Upper lobe of right lung (tissue), 1 donor: Measurements from ENCODE around the gene SCN3A. TPM values are rescaled to one million over a fixed set of nuclear protein-coding genes. Genes with fewer than 3 reads are reported as not detected.

ENCODE experiments used
- ATAC-seq: fragments of 200-7000 bp; cut with Tn5 transposase; one replicate; pipeline ENCODE4 v1.9.1; 2020; ENCODE audit warnings: mild to moderate bottlenecking, moderate library complexity
- DNase-seq: peaks from one replicate; pipeline ENCODE4 v3.0.0-alpha.2; 2020
- H3K27ac ChIP-seq: fragments of 200-600 bp; one replicate; pipeline ENCODE4 v1.8.0; 2022
- H3K27me3 ChIP-seq: fragments of 200-600 bp; one replicate; pipeline ENCODE4 v1.8.0; 2022; ENCODE audit warnings: mild to moderate bottlenecking
- H3K36me3 ChIP-seq: fragments of 200-600 bp; one replicate; pipeline ENCODE4 v1.8.0; 2022
- H3K4me1 ChIP-seq: fragments of 200-600 bp; one replicate; pipeline ENCODE4 v1.8.0; 2022
- H3K4me3 ChIP-seq: fragments of 200-600 bp; one replicate; pipeline ENCODE4 v1.8.0; 2022; ENCODE audit warnings: mild to moderate bottlenecking
- H3K9me3 ChIP-seq: fragments of 200-600 bp; one replicate; pipeline ENCODE4 v1.8.0; 2022
- intact Hi-C: fragments of 100-400 bp; cut with DNase I; formaldehyde crosslinking; loops from one replicate; pipeline ENCODE4 v1.11.0; 2022
- total RNA-seq: library from RNA; stranded (reverse); fragmentation: NEBNext Ultra II Directional; extraction: Animal tissue kit (Norgen Biotek cat#: 25700); gene quantifications from one replicate; pipeline ENCODE4 v1.2.1, GENCODE V29; 2021
- TF ChIP-seq, protein P1 (sequence below): fragments of 200-600 bp; IDR thresholded peaks from one replicate; pipeline ENCODE4 v1.8.0; 2022; ENCODE audit warnings: antibody characterized with exemption
- donor health status: DM: no; HTN: yes; CAD: no; lungs with severe emphysema.

SCN3A gene
- total RNA-seq, 1 donor from 2014 or later = 2.1 TPM

- intact Hi-C loops = no loop called here
- no peaks in the 10 kb centered on the region for H3K9me3 ChIP-seq
- H3K27ac ChIP-seq = no peak overlapping the region
- no peak for ATAC-seq
- H3K27me3 ChIP-seq = no peaks in the 10 kb centered on the region
- TF ChIP-seq, protein P1, sequence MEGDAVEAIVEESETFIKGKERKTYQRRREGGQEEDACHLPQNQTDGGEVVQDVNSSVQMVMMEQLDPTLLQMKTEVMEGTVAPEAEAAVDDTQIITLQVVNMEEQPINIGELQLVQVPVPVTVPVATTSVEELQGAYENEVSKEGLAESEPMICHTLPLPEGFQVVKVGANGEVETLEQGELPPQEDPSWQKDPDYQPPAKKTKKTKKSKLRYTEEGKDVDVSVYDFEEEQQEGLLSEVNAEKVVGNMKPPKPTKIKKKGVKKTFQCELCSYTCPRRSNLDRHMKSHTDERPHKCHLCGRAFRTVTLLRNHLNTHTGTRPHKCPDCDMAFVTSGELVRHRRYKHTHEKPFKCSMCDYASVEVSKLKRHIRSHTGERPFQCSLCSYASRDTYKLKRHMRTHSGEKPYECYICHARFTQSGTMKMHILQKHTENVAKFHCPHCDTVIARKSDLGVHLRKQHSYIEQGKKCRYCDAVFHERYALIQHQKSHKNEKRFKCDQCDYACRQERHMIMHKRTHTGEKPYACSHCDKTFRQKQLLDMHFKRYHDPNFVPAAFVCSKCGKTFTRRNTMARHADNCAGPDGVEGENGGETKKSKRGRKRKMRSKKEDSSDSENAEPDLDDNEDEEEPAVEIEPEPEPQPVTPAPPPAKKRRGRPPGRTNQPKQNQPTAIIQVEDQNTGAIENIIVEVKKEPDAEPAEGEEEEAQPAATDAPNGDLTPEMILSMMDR = no peak
- DNase-seq = no peak
- H3K4me1 ChIP-seq = no peaks in the 10 kb centered on the region
- H3K4me3 ChIP-seq = no peak overlapping the region
- H3K36me3 ChIP-seq = no peaks in the 10 kb centered on the region
These were observed 1.6 kb downstream of the SCN3A start for GRCh38 chr2:165202239-165202638.

DNA sequence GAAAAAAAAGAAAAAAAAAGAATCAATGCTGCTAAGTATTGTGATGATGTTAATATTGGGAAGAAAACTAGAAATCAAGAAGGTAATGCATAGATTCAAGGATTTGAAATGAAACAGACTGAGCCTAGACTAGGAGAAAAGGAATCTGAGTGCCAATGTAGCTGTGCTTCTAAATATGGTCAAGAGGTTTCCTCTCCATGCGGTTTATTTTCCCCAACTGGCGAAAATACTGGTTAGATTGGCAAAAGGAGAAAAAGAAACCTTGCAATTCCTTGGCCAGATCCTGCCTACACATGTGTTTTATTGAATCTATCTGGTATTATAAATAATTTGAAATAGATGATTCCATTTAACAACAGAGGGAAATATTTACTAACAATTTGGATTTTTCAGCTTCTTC is 5.7 kb downstream of the SCN3A start:
- Histone ChIP-seq H3K9me3 (no peaks in the 10 kb centered on the region), H3K4me3 (no peak overlapping the region), H3K4me1 (no peaks in the 10 kb centered on the region), H3K36me3 (no peaks in the 10 kb centered on the region), H3K27ac (no peak overlapping the region), H3K27me3 (no peaks in the 10 kb centered on the region)
- DNase-seq (no peak), ATAC-seq (no peak)
- TF ChIP-seq, protein P1 = no peak
- intact Hi-C loops = no loop called here

GRCh38 chr2:165197346-165197745 is 6.5 kb downstream of the SCN3A start:
- H3K9me3 ChIP-seq = no peaks in the 10 kb centered on the region
- DNase-seq (no peak), ATAC-seq (no peak)
- no peaks in the 10 kb centered on the region for H3K4me1 ChIP-seq
- H3K36me3 ChIP-seq = no peaks in the 10 kb centered on the region
- H3K27ac ChIP-seq = no peak overlapping the region
- TF ChIP-seq, protein P1 = no peak
- no peak overlapping the region for H3K4me3 ChIP-seq
- intact Hi-C loops = no loop called here
- H3K27me3 ChIP-seq = no peaks in the 10 kb centered on the region

DNA sequence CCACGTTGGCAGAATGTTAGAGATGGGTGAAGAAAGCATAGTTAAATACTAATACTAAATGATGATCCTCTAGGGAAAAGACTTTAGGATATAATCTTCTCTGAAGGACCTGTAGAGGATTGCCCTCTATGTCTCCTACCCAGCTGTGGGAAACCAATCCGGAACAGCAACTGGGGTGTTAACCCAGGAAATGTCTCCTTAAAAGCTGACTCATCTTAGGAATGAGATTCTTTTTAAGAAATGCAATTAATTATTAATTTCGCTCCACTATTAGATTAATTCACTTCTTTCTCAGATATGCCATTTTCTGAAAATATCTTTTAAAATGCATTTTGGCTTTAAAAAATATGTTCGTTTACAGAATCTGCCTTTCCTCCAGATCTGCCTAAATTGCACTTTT is 7.4 kb downstream of the SCN3A start:
- no peaks in the 10 kb centered on the region for H3K4me1 ChIP-seq
- H3K27ac ChIP-seq = no peak overlapping the region
- TF ChIP-seq, protein P1 = no peak
- ATAC-seq (no peak), DNase-seq (no peak)
- H3K4me3 ChIP-seq = no peak overlapping the region
- H3K27me3 ChIP-seq = no peaks in the 10 kb centered on the region
- no peaks in the 10 kb centered on the region for H3K36me3 ChIP-seq
- no peaks in the 10 kb centered on the region for H3K9me3 ChIP-seq
- intact Hi-C loops = no loop called here

DNA sequence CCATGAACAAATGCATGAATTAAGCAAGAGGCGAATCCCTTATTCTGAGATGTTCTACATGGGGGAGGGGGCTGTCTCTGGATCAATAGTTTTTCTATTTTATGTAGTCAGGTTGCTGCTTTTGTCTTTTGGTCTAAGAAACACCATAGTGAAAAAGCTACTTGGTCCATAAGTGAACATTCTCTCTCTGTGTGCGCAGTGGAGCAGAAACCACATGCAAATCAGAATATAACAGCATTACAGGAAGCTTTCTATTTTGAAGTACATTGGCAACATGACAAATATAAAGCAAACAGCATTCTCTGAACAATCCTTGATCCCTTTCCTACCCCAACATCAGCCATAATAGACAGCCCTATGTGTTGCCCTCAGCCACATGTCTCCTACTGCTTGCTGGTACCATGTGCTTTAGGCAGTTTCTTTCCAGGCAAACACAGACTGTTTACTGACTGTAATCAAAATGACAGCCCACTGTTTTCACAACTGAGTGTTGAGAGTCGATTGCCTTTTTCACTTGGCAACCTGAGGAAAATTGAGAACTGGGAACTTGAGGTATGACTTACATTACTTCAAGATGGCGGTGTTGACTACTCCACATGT is 10.6 kb downstream of the SCN3A start:
- H3K27me3 ChIP-seq = no peaks in the 10 kb centered on the region
- no peaks in the 10 kb centered on the region for H3K36me3 ChIP-seq
- H3K4me3 ChIP-seq = no peak overlapping the region
- intact Hi-C loops = no loop called here
- ATAC-seq (no peak), DNase-seq (no peak)
- H3K9me3 ChIP-seq = no peaks in the 10 kb centered on the region
- H3K4me1 ChIP-seq = no peaks in the 10 kb centered on the region
- TF ChIP-seq, protein P1 = no peak
- H3K27ac ChIP-seq = no peak overlapping the region

DNA sequence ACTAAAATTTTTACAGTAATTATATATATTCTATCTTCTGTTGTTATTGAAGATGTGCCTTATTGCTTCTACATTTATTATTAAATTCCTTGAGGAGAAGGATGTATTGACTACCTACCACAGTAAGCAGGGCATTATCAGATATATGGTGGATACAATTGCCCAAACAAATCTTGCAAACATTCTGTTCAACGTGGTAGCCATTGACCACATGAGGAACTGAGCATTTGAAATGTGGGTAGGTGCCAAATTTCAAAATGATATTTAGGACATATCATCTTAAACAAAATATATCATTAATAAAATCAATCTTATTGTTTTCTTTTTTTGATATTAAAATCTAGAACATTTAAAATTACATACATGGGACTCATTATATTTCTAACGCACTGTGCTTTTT is 11.1 kb downstream of the SCN3A start:
- no peak overlapping the region for H3K4me3 ChIP-seq
- no peaks in the 10 kb centered on the region for H3K36me3 ChIP-seq
- no peaks in the 10 kb centered on the region for H3K4me1 ChIP-seq
- no peaks in the 10 kb centered on the region for H3K27me3 ChIP-seq
- DNase-seq (no peak), ATAC-seq (no peak)
- H3K9me3 ChIP-seq = no peaks in the 10 kb centered on the region
- no peak overlapping the region for H3K27ac ChIP-seq
- intact Hi-C loops = no loop called here
- TF ChIP-seq, protein P1 = no peak
